Retinal pigment epithelial cell (primary cell): ENCODE measurements around the gene GJB2.

ENCODE experiments used
- DNase-seq: peaks from one replicate; pipeline ENCODE4 v3.0.0-alpha.2; 2010; ENCODE audit warnings: low read depth
- H3K4me3 ChIP-seq: 2 replicates; pipeline ENCODE4 v1.5.1; 2011; ENCODE audit warnings: mild to moderate bottlenecking, low read length, control low read depth, moderate library complexity
- TF ChIP-seq, protein P1 (sequence below): conservative IDR thresholded peaks from 2 replicates; pipeline ENCODE4 v1.5.1; 2011; ENCODE audit warnings: low read depth, low read length, control low read depth, inconsistent platforms

GJB2 gene

DNA sequence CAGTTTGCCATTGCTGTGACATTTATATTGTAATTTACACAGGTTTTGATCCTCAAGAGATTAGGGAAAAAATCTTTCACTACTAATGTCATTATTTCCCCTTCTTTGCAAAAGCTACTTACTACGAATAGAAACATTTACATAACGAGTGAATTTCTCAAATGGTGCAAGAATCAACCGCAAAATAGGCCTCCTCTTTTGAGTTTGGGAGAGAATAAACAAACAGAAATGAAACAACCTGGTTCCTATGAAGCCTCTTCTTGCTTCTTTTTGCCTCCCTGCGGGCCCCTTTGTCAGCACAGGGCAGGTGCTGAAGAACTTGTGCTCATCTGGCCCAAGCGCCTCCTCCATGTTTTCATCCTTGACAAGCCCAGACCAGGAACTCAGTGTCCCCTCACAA, 21.8 kb downstream of the GJB2 start:
- no peak overlapping the region for H3K4me3 ChIP-seq
- TF ChIP-seq, protein P1, sequence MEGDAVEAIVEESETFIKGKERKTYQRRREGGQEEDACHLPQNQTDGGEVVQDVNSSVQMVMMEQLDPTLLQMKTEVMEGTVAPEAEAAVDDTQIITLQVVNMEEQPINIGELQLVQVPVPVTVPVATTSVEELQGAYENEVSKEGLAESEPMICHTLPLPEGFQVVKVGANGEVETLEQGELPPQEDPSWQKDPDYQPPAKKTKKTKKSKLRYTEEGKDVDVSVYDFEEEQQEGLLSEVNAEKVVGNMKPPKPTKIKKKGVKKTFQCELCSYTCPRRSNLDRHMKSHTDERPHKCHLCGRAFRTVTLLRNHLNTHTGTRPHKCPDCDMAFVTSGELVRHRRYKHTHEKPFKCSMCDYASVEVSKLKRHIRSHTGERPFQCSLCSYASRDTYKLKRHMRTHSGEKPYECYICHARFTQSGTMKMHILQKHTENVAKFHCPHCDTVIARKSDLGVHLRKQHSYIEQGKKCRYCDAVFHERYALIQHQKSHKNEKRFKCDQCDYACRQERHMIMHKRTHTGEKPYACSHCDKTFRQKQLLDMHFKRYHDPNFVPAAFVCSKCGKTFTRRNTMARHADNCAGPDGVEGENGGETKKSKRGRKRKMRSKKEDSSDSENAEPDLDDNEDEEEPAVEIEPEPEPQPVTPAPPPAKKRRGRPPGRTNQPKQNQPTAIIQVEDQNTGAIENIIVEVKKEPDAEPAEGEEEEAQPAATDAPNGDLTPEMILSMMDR = no peak
- DNase-seq = no peak

DNA sequence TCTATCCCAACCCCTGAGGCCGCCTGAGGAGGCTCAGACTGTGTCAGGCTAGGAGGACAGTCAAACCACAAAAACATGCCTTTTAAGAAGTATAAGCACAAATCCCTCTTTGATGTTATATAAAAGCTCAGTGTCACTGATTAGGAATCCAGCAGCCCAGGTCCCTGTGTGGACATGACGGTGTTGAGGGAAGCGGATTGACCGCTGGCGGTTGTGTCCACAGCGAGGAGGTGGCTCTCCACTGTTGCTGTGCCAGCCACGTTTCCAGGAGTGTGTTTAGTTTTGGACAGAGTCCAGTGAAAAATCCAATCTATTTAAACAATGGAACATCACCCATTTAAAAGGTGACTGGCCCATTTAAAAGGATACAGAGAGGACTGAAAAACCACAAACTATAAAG, 24.3 kb downstream of the GJB2 start:
- TF ChIP-seq, protein P1 = no peak
- no peak overlapping the region for H3K4me3 ChIP-seq
- no peak for DNase-seq

DNA sequence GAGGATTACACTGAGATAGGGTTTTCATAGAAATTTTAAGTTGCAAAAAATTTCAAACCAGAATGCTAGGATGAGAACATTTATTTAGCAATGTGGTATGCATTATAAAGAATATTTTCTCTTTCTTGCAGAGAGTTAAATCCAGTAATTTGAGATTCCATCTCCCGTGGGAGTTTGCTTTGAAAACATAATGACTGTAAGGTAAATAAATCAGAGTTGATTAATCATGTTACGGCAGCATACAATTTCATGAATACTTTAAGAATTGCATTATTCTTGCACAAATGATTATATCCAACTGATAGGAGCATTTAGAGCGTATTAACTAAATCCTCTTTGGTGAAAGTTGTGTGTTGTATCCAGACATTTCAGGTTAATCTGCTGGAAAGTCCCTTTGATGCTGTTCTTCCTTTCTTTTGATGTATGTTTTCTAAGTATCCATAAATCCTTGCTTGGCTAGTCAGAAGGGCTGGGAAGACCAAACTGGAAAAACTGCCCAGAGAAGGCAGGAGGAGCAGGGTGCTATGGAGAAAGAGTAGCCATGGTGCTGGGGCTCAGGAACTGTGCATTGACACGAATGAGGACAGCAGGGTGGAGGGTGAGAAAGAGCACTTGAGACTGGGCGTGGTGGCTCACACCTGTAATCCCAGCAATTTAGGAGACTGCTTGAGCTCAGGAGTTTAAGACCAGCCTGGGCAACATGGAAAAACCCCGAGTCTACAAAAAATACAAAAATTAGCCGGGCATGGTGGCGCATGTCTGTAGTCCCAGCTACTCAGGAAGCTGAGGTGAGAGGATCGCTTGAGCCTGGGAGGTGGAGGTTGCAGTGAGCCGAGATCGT, 27.1 kb downstream of the GJB2 start:
- TF ChIP-seq, protein P1 = no peak
- no peak for DNase-seq
- no peak overlapping the region for H3K4me3 ChIP-seq

DNA sequence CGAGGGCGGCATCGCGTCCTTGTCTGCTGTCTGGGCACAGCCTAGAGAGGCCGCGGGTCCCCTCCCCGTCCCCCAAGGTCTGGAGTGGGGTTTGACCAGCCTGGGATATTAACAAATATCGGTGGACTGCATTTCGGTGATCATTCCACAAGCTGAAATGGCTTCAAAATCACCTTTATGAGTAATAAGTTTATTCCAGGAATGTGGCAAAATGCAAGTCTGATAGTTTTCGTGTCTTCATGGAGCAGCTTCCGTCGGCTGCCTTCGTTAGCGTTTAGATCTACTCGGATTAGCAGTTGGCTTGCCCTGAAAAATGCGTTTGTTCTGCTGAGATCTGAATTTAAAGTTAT, 30.8 kb downstream of the GJB2 start:
- DNase-seq = no peak
- no peak overlapping the region for H3K4me3 ChIP-seq
- TF ChIP-seq, protein P1 = no peak

DNA sequence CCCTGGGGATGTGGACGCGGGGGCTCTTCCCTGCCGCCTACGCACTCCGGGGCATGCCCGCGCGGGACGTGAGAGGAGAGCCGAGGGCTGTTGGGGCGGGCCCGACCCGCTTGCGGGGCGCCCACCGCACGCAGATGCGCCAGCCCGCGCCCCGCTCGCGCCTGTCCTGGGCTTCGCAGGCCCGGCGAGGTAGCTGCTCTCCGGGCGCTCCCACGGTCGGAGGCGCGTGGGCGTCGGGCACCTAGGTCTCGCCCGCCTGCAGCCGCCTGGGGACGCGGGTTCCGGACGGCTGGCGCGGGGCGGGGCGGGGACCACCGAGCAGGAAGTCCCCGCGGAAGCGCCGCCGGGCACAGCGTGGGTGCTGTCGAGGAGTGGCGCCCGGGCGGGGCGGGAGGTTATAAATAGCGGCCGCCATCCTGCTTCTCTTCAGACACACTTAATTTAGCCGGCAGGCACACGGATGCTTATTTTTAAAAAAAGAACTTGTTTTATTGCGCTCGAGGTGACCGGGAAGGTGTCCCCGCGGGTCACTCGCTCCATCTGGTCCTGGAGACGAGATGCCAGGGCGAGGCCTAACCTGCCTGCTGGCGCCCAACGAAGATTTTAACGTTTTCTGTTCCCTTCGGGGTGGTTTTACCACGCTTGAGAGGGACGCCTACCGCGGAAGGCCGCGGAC, 31.3 kb downstream of the GJB2 start:
- H3K4me3 ChIP-seq = peak overlapping the region; percentile 33
- TF ChIP-seq, protein P1 = no peak
- DNase-seq = no peak

DNA sequence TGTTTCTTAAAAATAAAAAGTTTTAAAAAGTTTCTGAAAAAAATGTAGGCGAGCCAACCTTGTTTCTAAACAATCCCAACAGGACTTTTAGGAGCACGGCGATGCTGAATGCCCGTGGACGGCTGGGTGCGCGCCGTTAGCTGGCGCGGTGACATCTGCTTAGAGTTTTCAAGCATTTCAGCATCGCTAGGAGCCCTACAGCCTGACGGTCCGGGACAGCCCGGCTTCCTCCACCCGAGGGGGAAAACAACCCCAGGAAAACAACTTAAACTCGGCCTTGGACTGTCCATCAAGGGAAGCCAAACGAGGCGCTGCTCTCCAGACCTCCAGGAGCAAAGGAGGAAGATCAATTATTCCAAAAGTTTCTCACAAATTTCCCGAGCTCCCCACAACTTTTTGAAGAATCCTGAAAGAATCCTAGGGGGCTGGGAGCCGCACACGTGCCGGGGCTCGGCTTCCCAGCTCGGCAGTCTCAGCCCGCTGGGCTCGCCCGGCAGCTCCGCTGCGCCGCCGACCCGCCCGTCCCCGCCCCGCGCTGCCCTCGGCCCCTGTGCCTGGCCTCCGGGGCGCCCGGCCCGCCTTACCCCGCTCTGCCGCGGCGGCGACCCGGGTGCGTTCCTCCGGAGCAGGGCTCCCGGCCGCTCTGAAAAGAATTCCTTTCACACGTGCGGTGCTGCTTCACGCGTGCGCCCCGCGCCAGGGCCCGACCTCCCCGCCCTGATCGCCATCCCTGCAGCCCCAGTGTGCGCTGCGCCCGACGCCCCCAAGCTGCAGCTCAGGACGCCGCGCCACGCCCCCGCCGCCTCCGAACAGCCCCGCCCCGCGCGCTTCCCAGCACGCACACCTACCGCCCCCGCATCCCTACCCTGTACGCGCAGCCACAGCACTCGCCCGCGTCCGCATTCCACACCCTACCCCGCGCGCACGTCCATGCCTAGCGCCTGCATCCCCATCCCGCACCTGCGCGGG, 32.1 kb downstream of the GJB2 start, which contains the start of gene GJA3:
TSS of gene GJA3 (minus strand) at position 747 of the 969 bp plus-strand sequence. CDS start 17,764 bp downstream, outside the sequence.
- DNase-seq = no peak
- TF ChIP-seq, protein P1 = no peak
- H3K4me3 ChIP-seq = peak within 1 kb of the TSS; percentile 40
